ENCODE data around the gene ZC3H18. TPM values are rescaled to one million over a fixed set of nuclear protein-coding genes. Genes with fewer than 3 reads are reported as not detected.

The ZC3H18 gene
- total RNA-seq, 2 donors from 2014 or later: 32.6 to 43.7 TPM

- DNase-seq: no peak
These were observed 44.0 kb downstream of the ZC3H18 start for GRCh38 chr16:88613911-88614817.

GRCh38 chr16:88614818-88615580 lies 44.8 kb downstream of the ZC3H18 start:
- no peak for ATAC-seq
- DNase-seq: no peak
- intact Hi-C loops (cut with DNase I, micrococcal nuclease): no loop called here

More at GRCh38 chr16:88613911-88614817, 44.0 kb downstream of the ZC3H18 start:
- ATAC-seq: no peak
- intact Hi-C loops (cut with DNase I, micrococcal nuclease): no loop called here

GRCh38 chr16:88616320-88616719 lies 46.1 kb downstream of the ZC3H18 start:
- peak; percentile 84 for ATAC-seq
- intact Hi-C loops (cut with DNase I, micrococcal nuclease): no loop called here
- DNase-seq: peak; percentile 87 to 92

- no peak for DNase-seq
- intact Hi-C loops (cut with DNase I, micrococcal nuclease): no loop called here
- peak; percentile 1 for ATAC-seq
These were observed 46.5 kb downstream of the ZC3H18 start for GRCh38 chr16:88616736-88617135.

GRCh38 chr16:88617268-88618031 lies 47.2 kb downstream of the ZC3H18 start:
- DNase-seq (peak; percentile 40 to 74), ATAC-seq (peak; percentile 79)
- intact Hi-C loops (cut with DNase I, micrococcal nuclease): no loop called here

- DNase-seq (no peak), ATAC-seq (peak; percentile 10)
- intact Hi-C loops (cut with DNase I, micrococcal nuclease): no loop called here
These were observed 48.2 kb downstream of the ZC3H18 start for GRCh38 chr16:88618182-88618955.

GRCh38 chr16:88618956-88619667 lies 48.9 kb downstream of the ZC3H18 start:
- intact Hi-C loops (cut with DNase I, micrococcal nuclease): no loop called here
- no peak for DNase-seq
- ATAC-seq: no peak

GRCh38 chr16:88619859-88620815 lies 49.9 kb downstream of the ZC3H18 start:
- intact Hi-C loops (cut with DNase I, micrococcal nuclease): no loop called here
- DNase-seq (no peak), ATAC-seq (peak; percentile 20)

GRCh38 chr16:88622125-88622524 lies 51.9 kb downstream of the ZC3H18 start:
- intact Hi-C loops (cut with DNase I, micrococcal nuclease): no loop called here
- DNase-seq (no peak), ATAC-seq (no peak)

GRCh38 chr16:88622866-88623265 lies 52.7 kb downstream of the ZC3H18 start:
- no peak for DNase-seq
- ATAC-seq: no peak
- intact Hi-C loops (cut with DNase I, micrococcal nuclease): no loop called here

GRCh38 chr16:88623858-88624257 lies 53.7 kb downstream of the ZC3H18 start:
- intact Hi-C loops (cut with DNase I, micrococcal nuclease): no loop called here
- ATAC-seq (no peak), DNase-seq (no peak)

GRCh38 chr16:88624481-88624880 lies 54.3 kb downstream of the ZC3H18 start:
- intact Hi-C loops (cut with DNase I, micrococcal nuclease): no loop called here

GRCh38 chr16:88624977-88625576 lies 54.9 kb downstream of the ZC3H18 start:
- intact Hi-C loops (cut with DNase I, micrococcal nuclease): no loop called here
- ATAC-seq (no peak), DNase-seq (no peak)

More at GRCh38 chr16:88624481-88624880, 54.3 kb downstream of the ZC3H18 start:
- DNase-seq (no peak), ATAC-seq (no peak)

GRCh38 chr16:88626646-88627045 lies 56.4 kb downstream of the ZC3H18 start:
- ATAC-seq: no peak
- intact Hi-C loops (cut with DNase I, micrococcal nuclease): no loop called here
- DNase-seq: no peak

- no peak for DNase-seq
- intact Hi-C loops (cut with DNase I, micrococcal nuclease): no loop called here
- no peak for ATAC-seq
These were observed 57.6 kb downstream of the ZC3H18 start for GRCh38 chr16:88627531-88628411.

Data from left colon (tissue), 2 donors.